NCI-H345 (cell line): ENCODE data around the gene TNFRSF4.

ENCODE experiments used
- DNase-seq: peaks from one replicate; lab custom pipeline; 2025; lab: John Stamatoyannopoulos, UW

TNFRSF4 gene

GRCh38 chr1:1245178-1245816 is 31.3 kb upstream of the TNFRSF4 start:
- DNase-seq, result no peak

GRCh38 chr1:1244192-1244811 is 30.3 kb upstream of the TNFRSF4 start:
- no peak for DNase-seq

GRCh38 chr1:1243807-1244191 is 29.8 kb upstream of the TNFRSF4 start:
- no peak for DNase-seq

- no peak for DNase-seq
Measured at GRCh38 chr1:1243266-1243660, 29.3 kb upstream of the TNFRSF4 start.

- no peak for DNase-seq
Measured at GRCh38 chr1:1242461-1243265, 28.7 kb upstream of the TNFRSF4 start.

- no peak for DNase-seq
Measured at GRCh38 chr1:1241588-1242219, 27.8 kb upstream of the TNFRSF4 start.

- DNase-seq, result no peak
Measured at GRCh38 chr1:1240822-1241587, 27.1 kb upstream of the TNFRSF4 start.

- DNase-seq, result no peak
Measured at GRCh38 chr1:1240348-1240732, 26.4 kb upstream of the TNFRSF4 start.

GRCh38 chr1:1239614-1240347 is 25.8 kb upstream of the TNFRSF4 start:
- DNase-seq, result no peak

- DNase-seq, result no peak
Measured at GRCh38 chr1:1239227-1239613, 25.3 kb upstream of the TNFRSF4 start.

- DNase-seq, result no peak
Measured at GRCh38 chr1:1238702-1239178, 24.8 kb upstream of the TNFRSF4 start.

- no peak for DNase-seq
Measured at GRCh38 chr1:1237874-1238701, 24.1 kb upstream of the TNFRSF4 start.

GRCh38 chr1:1236945-1237873 is 23.3 kb upstream of the TNFRSF4 start:
- DNase-seq, result no peak

- DNase-seq, result no peak
Measured at GRCh38 chr1:1236176-1236763, 22.3 kb upstream of the TNFRSF4 start.

GRCh38 chr1:1235016-1235744 is 21.2 kb upstream of the TNFRSF4 start:
- no peak for DNase-seq

GRCh38 chr1:1234180-1234808 is 20.3 kb upstream of the TNFRSF4 start:
- DNase-seq, result no peak

GRCh38 chr1:1233567-1233892 is 19.6 kb upstream of the TNFRSF4 start:
- DNase-seq, result no peak
